HepG2 (cell line): ENCODE results near the gene TRANK1. TPM values are rescaled to one million over a fixed set of nuclear protein-coding genes. Genes with fewer than 3 reads are reported as not detected.
A peak's percentile ranks its signal among the peaks of the same experiment; 100 is the strongest.

Experiments used
- HNRNPLL ChIP-seq: fragments of 200-400 bp; formaldehyde crosslinking; IDR thresholded peaks from 2 replicates; pipeline ENCODE4 v1.6.1; 2017; ENCODE audit warnings: mild to moderate bottlenecking, low read depth, low read length; ENCODE audit not compliant: poor library complexity, severe bottlenecking
- KDM3A ChIP-seq: IDR thresholded peaks from 2 replicates; pipeline ENCODE4 v1.6.1; 2018; ENCODE audit warnings: low read depth, missing compliant biosample characterization
- MLX ChIP-seq: IDR thresholded peaks from 2 replicates; pipeline ENCODE4 v1.6.1; 2016
- MLXIP ChIP-seq: sonication (generic); formaldehyde crosslinking; IDR thresholded peaks from 2 replicates; pipeline ENCODE4 v1.9.0; 2021; ENCODE audit warnings: missing genetic modification reagents, borderline replicate concordance
- NFE2 ChIP-seq: sonication (generic); formaldehyde crosslinking; IDR thresholded peaks from 2 replicates; pipeline ENCODE4 v1.4.0; 2020; ENCODE audit warnings: missing genetic modification reagents
- RFX5 ChIP-seq: IDR thresholded peaks from 2 replicates; pipeline ENCODE4 v1.6.1; 2011; ENCODE audit warnings: low read depth, low read length, improper control_type of control experiment
- SNAPC4 ChIP-seq: sonication (generic); formaldehyde crosslinking; IDR thresholded peaks from 2 replicates; pipeline ENCODE4 v1.4.0; 2020; ENCODE audit warnings: mild to moderate bottlenecking, missing genetic modification reagents
- TSC22D2 ChIP-seq: sonication (generic); formaldehyde crosslinking; IDR thresholded peaks from 2 replicates; pipeline ENCODE4 v1.5.1; 2020; ENCODE audit warnings: missing genetic modification reagents, mild to moderate bottlenecking, borderline replicate concordance
- ZBTB34 ChIP-seq: sonication (generic); formaldehyde crosslinking; IDR thresholded peaks from 2 replicates; pipeline ENCODE4 v1.8.0; 2022; ENCODE audit warnings: mild to moderate bottlenecking, missing genetic modification reagents
- ZNF264 ChIP-seq: sonication (generic); formaldehyde crosslinking; IDR thresholded peaks from 2 replicates; pipeline ENCODE4 v1.4.0; 2020; ENCODE audit warnings: missing genetic modification reagents
- ZNF331 ChIP-seq: sonication (generic); formaldehyde crosslinking; IDR thresholded peaks from 2 replicates; pipeline ENCODE4 v1.4.0; 2020; ENCODE audit warnings: missing genetic modification reagents
- ZNF367 ChIP-seq: sonication (generic); formaldehyde crosslinking; IDR thresholded peaks from 2 replicates; pipeline ENCODE4 v1.4.0; 2020; ENCODE audit warnings: missing genetic modification reagents, borderline replicate concordance
- ZNF562 ChIP-seq: sonication (generic); formaldehyde crosslinking; IDR thresholded peaks from 2 replicates; pipeline ENCODE4 v1.8.0; 2022; ENCODE audit warnings: missing genetic modification reagents, borderline replicate concordance
- ZNF780A ChIP-seq: sonication (generic); formaldehyde crosslinking; IDR thresholded peaks from 2 replicates; pipeline ENCODE4 v1.8.0; 2022; ENCODE audit warnings: mild to moderate bottlenecking, missing genetic modification reagents, moderate library complexity
- ZSCAN25 ChIP-seq: sonication (generic); formaldehyde crosslinking; IDR thresholded peaks from 2 replicates; pipeline ENCODE4 v1.8.0; 2022; ENCODE audit warnings: mild to moderate bottlenecking, missing genetic modification reagents
- polyA plus RNA-seq, 8 experiments: library from polyadenylated mRNA; depleted of rRNA in 3 of 8; stranded (reverse) in 7 of 8; unstranded in 1 of 8; fragments of >200 nt; fragmentation: Illumina TruSeq in 4 of 8; extraction: Trizol in 4 of 8; gene quantifications; 2 replicates each; pipeline versions ENCODE4 v1.2.1 to v1.2.3, GENCODE V29; 2011 to 2016; ENCODE audit warnings: low read depth in 4 of 8, missing spikeins in 1 of 8, mixed read lengths in 1 of 8; ENCODE audit not compliant: insufficient read depth in 1 of 8
- total RNA-seq, 5 experiments: library from RNA; depleted of rRNA; stranded (reverse); fragments of >200 nt; fragmentation: Illumina TruSeq; extraction: Trizol; gene quantifications; 2 replicates each; pipeline ENCODE4 v1.2.3, GENCODE V29; 2016; ENCODE audit warnings: low read depth in 1 of 5

The TRANK1 gene
- total and polyA plus RNA-seq, 2 of the 13 experiments (the other 11 are each of a cell fraction or from before 2014, with no cell fraction given) = 0.13 to 0.32 TPM

GRCh38 chr3:36992806-36993325 lies 48.0 kb upstream of the TRANK1 start, which contains the start of gene EPM2AIP1 (continued):
- TF ChIP-seq ZNF331 (CRISPR knock-in tag) (peak; percentile 52; the same call in 1 of the 2 replicates), MLXIP (peak; percentile 69; the same call in 1 of the 2 replicates), MLX (no peak), ZNF562 (CRISPR knock-in tag) (no peak; the same call in 1 of the 2 replicates), HNRNPLL (peak; percentile 87), SNAPC4 (CRISPR knock-in tag) (0 out of 2 replicates have a peak, but pooled peaks have one; percentile 54), ZNF264 (CRISPR knock-in tag) (peak; percentile 62), KDM3A (CRISPR knock-in tag) (no peak), ZNF367 (CRISPR knock-in tag) (no peak), ZNF780A (no peak), TSC22D2 (peak; percentile 70), RFX5 (no peak), NFE2 (no peak), ZBTB34 (CRISPR knock-in tag) (peak; percentile 88; the same call in 1 of the 2 replicates), ZSCAN25 (no peak; the same call in 1 of the 2 replicates)
